ENCODE results near the gene PLEKHH2. TPM values are rescaled to one million over a fixed set of nuclear protein-coding genes. Genes with fewer than 3 reads are reported as not detected.

Gene PLEKHH2
- total RNA-seq, 1 experiment from 2014 or later: 0.29 TPM

- DNase-seq (ENCODE audit: low read depth): peak; percentile 13
Observed at GRCh38 chr2:43715300-43716098, 78.4 kb downstream of the PLEKHH2 start.

- no peak for DNase-seq (ENCODE audit: low read depth)
Observed at GRCh38 chr2:43717322-43717721, 80.3 kb downstream of the PLEKHH2 start.

GRCh38 chr2:43718530-43719124, 81.6 kb downstream of the PLEKHH2 start:
- DNase-seq (ENCODE audit: low read depth): no peak

GRCh38 chr2:43724728-43725526, 87.9 kb downstream of the PLEKHH2 start:
- no peak for DNase-seq (ENCODE audit: low read depth)

- DNase-seq (ENCODE audit: low read depth): no peak
Observed at GRCh38 chr2:43725711-43726246, 88.7 kb downstream of the PLEKHH2 start.

- peak; percentile 46 for DNase-seq (ENCODE audit: low read depth)
Observed at GRCh38 chr2:43726961-43727633, 90.0 kb downstream of the PLEKHH2 start.

GRCh38 chr2:43727634-43728014, 90.6 kb downstream of the PLEKHH2 start:
- no peak for DNase-seq (ENCODE audit: low read depth)

- no peak for DNase-seq (ENCODE audit: low read depth)
Observed at GRCh38 chr2:43729491-43730174, 92.6 kb downstream of the PLEKHH2 start.

- DNase-seq (ENCODE audit: low read depth): no peak
Observed at GRCh38 chr2:43731211-43731610, 94.2 kb downstream of the PLEKHH2 start.

- DNase-seq (ENCODE audit: low read depth): no peak
Observed at GRCh38 chr2:43736637-43737036, 99.6 kb downstream of the PLEKHH2 start.

GRCh38 chr2:43737097-43737854, 100.2 kb downstream of the PLEKHH2 start:
- peak; percentile 65 for DNase-seq (ENCODE audit: low read depth)

- DNase-seq (ENCODE audit: low read depth): no peak
Observed at GRCh38 chr2:43737855-43738254, 100.8 kb downstream of the PLEKHH2 start.

- no peak for DNase-seq (ENCODE audit: low read depth)
Observed at GRCh38 chr2:43738257-43738656, 101.2 kb downstream of the PLEKHH2 start.

GRCh38 chr2:43743706-43744105, 106.6 kb downstream of the PLEKHH2 start:
- DNase-seq (ENCODE audit: low read depth): no peak

GRCh38 chr2:43745457-43745856, 108.4 kb downstream of the PLEKHH2 start:
- no peak for DNase-seq (ENCODE audit: low read depth)

GRCh38 chr2:43748333-43748732, 111.3 kb downstream of the PLEKHH2 start:
- no peak for DNase-seq (ENCODE audit: low read depth)

- no peak for DNase-seq (ENCODE audit: low read depth)
Observed at GRCh38 chr2:43749583-43749982, 112.5 kb downstream of the PLEKHH2 start.

GRCh38 chr2:43751476-43751990, 114.5 kb downstream of the PLEKHH2 start:
- DNase-seq (ENCODE audit: low read depth): no peak

GRCh38 chr2:43752302-43752701, 115.2 kb downstream of the PLEKHH2 start:
- no peak for DNase-seq (ENCODE audit: low read depth)

- peak; percentile 21 for DNase-seq (ENCODE audit: low read depth)
Observed at GRCh38 chr2:43754180-43754579, 117.1 kb downstream of the PLEKHH2 start.
